SW480 (cell line): ENCODE results near the gene C3orf85.

ENCODE experiments used
- DNase-seq: peaks from one replicate; pipeline ENCODE4 v3.0.0-alpha.2; 2016; ENCODE audit warnings: low spot score

C3orf85 gene

GRCh38 chr3:109152320-109152719 lies 15.8 kb downstream of the C3orf85 start:
- DNase-seq = no peak

DNA sequence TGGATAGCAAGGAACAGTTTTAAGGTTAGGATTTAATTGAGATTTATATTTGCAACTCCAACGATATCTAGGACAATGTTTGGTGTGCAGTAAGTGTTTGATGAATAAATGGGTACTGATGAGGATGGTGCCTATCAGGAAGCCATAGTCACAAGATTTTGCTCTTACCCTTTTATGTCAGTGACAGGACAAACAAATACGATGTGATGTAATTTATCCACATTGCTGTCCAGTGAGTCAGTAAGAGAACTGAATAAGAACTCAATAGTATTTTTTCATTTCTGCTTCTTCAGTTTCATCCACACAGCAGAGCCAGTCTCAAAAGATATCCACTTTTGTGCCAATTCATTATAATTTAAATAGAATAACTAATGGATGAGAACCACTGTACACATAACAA lies 18.5 kb downstream of the C3orf85 start:
- peak; percentile 7 for DNase-seq

DNA sequence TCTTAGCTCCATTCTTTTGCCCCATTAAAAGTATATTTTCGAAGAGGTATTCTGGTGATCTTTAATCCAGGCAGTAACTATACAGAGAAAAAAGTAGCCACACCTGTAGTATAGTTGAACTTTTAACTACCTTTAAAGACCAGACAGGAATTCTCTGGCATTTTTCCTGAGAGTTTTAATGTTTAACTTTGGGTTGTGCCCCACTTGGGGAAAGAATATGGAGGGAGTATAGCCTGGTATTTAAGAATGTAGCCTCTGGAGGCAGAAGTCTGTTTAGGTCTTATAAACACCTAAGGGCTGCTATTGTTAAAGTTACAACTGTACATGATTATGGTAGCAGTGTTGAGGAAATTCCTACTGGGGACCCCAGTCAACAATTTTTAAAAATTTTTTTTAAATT lies 19.3 kb downstream of the C3orf85 start:
- DNase-seq = no peak

- no peak for DNase-seq
Observed at GRCh38 chr3:109161487-109162123, 25.1 kb downstream of the C3orf85 start.

DNA sequence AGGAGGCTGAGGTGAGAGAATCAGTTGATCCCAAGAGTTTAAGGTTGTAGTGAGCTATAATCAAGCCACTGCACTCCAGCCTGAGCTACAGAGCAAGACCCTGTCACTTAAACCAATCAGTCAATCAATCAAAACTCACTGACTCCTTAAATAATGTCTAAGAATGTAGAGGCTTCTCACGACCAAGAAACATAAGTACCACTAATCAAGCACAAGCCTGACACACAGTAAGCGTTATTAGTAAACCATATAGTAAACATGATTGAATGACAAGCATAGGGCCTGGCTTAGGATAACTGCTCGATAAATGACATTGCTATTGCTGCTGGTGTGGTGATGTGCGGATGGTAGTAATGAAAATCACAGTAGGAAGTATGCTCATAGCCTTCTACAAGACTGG lies 29.4 kb downstream of the C3orf85 start:
- DNase-seq = no peak

DNA sequence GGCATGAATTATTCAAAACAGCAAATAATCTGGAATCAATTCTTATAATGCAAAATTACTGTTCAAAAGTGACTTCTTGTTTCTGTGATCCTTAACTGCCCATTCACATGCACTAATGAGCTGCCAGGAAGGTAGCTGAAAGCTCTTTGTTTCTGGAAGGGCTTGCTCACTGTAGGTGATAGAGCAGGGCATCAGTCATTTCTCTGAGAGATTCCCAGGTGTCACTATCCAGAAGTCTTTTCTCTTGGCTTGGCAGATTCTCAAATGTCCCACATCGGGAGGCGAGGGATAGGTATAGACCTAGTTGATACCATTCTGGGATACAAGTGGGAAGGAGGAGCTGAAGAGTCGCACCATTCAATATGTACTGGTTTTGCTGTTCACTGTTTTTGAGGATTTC lies 35.0 kb downstream of the C3orf85 start:
- no peak for DNase-seq

DNA sequence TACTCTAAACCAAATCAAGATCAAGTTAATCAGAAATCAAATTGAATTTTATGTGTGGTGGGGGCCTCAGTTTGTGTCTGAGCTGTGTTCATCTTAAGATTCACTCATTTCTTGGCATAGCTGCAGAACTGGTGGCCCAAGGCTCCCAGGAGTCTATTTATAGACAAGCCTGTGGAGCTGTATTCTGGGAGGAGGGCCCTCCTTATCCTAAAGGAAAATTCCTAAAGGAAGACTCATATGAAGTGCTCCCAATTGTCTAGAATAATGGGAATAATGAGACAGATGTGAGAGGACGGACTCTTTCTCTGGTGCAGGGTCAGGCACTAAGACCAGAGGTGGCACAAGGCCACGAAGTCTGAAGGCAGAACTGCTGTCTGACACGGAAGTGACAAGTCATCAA lies 38.9 kb downstream of the C3orf85 start:
- DNase-seq = no peak

DNA sequence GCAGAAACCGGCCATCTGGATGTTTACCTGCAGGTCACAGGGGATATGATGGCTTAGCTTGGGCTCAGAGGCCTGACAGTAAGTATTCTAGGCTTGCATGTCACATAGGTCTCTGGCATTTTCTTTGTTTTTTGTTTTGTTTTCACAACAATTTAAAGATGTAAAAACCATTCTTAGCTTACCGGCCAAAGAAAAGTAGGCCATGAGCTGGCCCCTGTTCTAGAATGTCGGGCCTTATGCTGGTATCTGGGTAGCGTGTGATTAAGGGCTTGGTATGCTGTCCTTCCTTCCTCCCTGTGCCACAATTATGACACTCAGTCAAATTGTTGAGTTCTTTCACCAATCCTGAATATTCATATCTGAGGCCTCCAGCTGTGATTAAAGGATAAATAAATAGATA lies 40.2 kb downstream of the C3orf85 start:
- DNase-seq = no peak

GRCh38 chr3:109177908-109178307 lies 41.4 kb downstream of the C3orf85 start:
- no peak for DNase-seq

DNA sequence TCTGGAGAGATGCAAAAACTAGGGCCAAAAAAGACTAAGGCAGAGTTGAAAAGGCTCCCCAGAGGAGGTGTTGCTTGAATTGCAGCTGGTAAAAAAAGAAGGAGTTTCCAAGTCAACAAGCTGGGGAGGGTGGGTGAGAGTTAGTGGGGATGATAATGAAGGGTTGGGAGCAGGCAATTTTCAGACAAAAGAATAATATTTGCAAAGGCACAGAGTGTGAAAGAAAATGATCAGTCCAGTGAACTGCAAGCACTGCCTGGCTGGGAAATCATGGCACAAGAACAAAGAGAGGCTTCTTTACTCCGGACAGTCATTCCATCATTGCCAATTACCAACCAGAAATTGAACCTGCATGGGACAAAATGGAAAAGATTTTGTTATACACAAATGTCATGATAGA lies 42.2 kb downstream of the C3orf85 start:
- DNase-seq = no peak

GRCh38 chr3:109184726-109185125 lies 48.2 kb downstream of the C3orf85 start:
- no peak for DNase-seq

- DNase-seq = no peak
Observed at GRCh38 chr3:109187390-109187789, 50.9 kb downstream of the C3orf85 start.

- DNase-seq = no peak
Observed at GRCh38 chr3:109188741-109189140, 52.2 kb downstream of the C3orf85 start.

- no peak for DNase-seq
Observed at GRCh38 chr3:109191421-109191820, 54.9 kb downstream of the C3orf85 start.

GRCh38 chr3:109195815-109196214 lies 59.3 kb downstream of the C3orf85 start:
- peak; percentile 12 for DNase-seq
